GM18499 (cell line): Measurements from ENCODE around the gene COG4.
A peak's percentile ranks its signal among the peaks of the same experiment; 100 is the strongest.

Experiments used
- ATAC-seq: cut with Tn5 transposase; IDR thresholded peaks from one replicate; pipeline ENCODE4 v1.9.1; 2021; ENCODE audit warnings: moderate number of reproducible peaks; ENCODE audit not compliant: insufficient read depth, unreplicated experiment

The COG4 gene

GRCh38 chr16:70482624-70483023 is 40.7 kb downstream of the COG4 start:
- ATAC-seq: no peak

- no peak for ATAC-seq
These were observed 41.3 kb downstream of the COG4 start for GRCh38 chr16:70481929-70482536.

GRCh38 chr16:70480127-70481105 is 42.9 kb downstream of the COG4 start:
- no peak for ATAC-seq

GRCh38 chr16:70478912-70479341 is 44.4 kb downstream of the COG4 start:
- ATAC-seq: no peak

GRCh38 chr16:70478169-70478568 is 45.2 kb downstream of the COG4 start:
- no peak for ATAC-seq

GRCh38 chr16:70476272-70477020 is 46.9 kb downstream of the COG4 start:
- peak; percentile 77 for ATAC-seq

- ATAC-seq: no peak
These were observed 48.1 kb downstream of the COG4 start for GRCh38 chr16:70475054-70475871.

GRCh38 chr16:70474320-70475053 is 48.9 kb downstream of the COG4 start:
- ATAC-seq: no peak

- ATAC-seq: no peak
These were observed 49.7 kb downstream of the COG4 start for GRCh38 chr16:70473446-70474319.

- no peak for ATAC-seq
These were observed 50.4 kb downstream of the COG4 start for GRCh38 chr16:70472786-70473433.

GRCh38 chr16:70470927-70471341 is 52.4 kb downstream of the COG4 start:
- ATAC-seq: no peak

- no peak for ATAC-seq
These were observed 53.0 kb downstream of the COG4 start for GRCh38 chr16:70470141-70470926.

- no peak for ATAC-seq
These were observed 54.4 kb downstream of the COG4 start for GRCh38 chr16:70468776-70469525.

- ATAC-seq: no peak
These were observed 55.7 kb downstream of the COG4 start for GRCh38 chr16:70467608-70468007.

- no peak for ATAC-seq
These were observed 56.2 kb downstream of the COG4 start for GRCh38 chr16:70467113-70467512.

GRCh38 chr16:70466805-70467076 is 56.6 kb downstream of the COG4 start:
- no peak for ATAC-seq
